IPS DF 4.7 (cell line): ENCODE measurements around the gene SCG5.

Experiments
- DNase-seq: peaks from one replicate; pipeline ENCODE4 v3.0.0-alpha.2; 2013; ENCODE audit warnings: low spot score; ENCODE audit errors: extremely low read depth

The SCG5 gene

DNA sequence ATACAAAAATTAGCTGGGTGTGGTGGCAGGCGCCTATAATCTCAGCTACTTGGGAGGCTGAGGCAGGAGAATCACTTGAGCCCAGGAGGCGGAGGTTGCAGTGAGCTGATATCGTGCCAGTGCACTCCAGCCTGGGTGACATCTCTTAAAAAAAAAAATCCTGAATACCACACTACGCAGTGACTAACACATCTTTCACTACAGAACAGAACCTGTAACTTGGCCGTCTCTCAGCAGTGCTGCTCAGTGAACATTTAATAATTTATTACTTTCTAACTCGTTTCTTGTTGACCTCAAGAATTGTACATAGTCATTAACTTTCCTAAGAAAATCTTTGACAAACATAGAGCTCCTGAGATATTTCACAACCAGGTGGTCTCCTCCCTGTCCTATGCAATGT is 80.1 kb downstream of the SCG5 start:
- no peak for DNase-seq

DNA sequence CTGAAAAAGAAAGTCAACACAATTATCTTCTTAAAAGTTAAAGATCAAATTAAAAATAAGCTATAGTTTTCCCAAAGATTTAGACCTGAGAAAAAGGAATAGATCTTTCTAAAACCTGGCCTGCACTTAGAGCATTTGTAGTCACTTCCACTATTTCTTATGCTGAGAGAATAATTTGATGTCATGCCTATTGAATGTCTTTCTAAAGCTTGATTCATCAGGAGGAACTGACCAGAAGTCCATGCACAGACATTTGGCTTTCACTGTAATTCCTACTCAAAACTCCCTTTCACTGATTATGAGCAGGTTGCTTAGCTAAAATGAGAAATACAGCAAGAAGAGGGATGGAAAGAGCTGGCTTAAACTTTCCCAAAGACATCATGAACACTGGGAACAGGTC is 80.6 kb downstream of the SCG5 start:
- DNase-seq = no peak

DNA sequence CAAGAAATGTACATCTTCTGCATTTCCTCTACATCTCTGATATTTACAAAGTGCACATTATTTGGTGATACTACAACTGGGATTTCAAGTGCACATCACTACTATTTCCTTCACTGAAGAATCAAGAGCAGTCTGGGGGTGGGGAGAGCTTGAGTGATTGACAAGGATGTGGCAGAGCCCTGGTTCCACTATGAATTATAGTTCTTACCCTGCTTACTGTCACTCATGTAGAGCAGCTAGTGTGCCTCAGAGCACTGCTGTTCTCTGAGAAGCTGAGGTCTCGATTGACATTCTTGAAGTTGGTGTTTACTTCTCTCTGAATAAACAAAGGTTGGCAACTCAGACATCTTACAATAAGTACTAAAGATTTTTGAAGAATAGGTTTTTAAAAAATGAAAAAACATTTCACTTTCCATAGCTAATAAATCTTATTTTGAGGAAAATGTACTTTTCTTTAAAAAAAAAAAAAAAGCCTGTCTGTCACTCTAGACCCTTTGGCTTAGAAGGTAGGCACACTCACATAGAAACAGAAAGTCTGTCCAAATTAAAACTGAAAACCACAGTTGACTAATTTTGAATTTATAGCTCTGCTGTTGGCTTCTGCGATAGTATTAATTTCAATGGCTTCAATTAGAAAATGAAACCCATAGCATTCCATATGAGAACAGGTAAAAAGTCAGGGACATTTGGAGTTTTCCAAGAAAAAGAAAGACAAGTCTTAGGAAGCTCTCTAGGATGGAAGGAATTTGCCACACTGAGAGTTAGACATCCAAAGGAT is 81.8 kb downstream of the SCG5 start:
- DNase-seq = no peak

DNA sequence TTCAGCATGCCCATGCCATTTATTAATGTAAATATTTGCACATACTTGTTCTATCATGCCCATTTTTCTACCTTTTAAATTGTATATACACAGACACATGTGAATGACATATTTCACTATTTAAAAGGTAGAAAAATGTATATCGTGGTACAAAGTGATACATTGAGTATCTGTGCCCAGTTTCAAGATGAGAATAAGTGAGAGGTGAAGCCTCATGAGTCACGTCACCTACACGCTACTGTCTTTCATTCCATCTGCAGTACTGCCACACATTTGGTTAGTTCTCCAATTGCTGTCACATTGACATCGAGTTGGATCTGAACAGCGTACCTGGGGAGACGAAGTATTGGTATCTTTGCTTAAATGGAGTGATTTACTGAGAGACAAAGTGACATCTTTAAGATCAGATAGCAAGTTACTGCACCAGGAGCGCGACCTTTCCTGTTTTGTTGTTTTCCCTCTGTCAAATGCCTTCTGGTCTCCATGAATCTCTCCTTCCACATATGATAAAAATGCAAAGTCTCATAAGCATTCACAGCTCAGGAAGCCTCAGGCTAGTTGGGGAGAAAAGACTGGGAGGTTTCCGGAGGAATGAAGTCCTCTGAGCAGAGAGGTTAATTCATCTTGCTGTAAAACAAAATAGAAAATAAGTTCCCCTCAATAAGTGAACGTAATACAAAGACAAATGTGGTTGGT is 88.3 kb downstream of the SCG5 start:
- no peak for DNase-seq

DNA sequence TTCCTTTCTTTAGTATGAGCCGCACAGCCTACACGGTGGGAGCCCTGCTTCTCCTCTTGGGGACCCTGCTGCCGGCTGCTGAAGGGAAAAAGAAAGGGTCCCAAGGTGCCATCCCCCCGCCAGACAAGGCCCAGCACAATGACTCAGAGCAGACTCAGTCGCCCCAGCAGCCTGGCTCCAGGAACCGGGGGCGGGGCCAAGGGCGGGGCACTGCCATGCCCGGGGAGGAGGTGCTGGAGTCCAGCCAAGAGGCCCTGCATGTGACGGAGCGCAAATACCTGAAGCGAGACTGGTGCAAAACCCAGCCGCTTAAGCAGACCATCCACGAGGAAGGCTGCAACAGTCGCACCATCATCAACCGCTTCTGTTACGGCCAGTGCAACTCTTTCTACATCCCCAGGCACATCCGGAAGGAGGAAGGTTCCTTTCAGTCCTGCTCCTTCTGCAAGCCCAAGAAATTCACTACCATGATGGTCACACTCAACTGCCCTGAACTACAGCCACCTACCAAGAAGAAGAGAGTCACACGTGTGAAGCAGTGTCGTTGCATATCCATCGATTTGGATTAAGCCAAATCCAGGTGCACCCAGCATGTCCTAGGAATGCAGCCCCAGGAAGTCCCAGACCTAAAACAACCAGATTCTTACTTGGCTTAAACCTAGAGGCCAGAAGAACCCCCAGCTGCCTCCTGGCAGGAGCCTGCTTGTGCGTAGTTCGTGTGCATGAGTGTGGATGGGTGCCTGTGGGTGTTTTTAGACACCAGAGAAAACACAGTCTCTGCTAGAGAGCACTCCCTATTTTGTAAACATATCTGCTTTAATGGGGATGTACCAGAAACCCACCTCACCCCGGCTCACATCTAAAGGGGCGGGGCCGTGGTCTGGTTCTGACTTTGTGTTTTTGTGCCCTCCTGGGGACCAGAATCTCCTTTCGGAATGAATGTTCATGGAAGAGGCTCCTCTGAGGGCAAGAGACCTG is 89.5 kb downstream of the SCG5 start:
- no peak for DNase-seq

DNA sequence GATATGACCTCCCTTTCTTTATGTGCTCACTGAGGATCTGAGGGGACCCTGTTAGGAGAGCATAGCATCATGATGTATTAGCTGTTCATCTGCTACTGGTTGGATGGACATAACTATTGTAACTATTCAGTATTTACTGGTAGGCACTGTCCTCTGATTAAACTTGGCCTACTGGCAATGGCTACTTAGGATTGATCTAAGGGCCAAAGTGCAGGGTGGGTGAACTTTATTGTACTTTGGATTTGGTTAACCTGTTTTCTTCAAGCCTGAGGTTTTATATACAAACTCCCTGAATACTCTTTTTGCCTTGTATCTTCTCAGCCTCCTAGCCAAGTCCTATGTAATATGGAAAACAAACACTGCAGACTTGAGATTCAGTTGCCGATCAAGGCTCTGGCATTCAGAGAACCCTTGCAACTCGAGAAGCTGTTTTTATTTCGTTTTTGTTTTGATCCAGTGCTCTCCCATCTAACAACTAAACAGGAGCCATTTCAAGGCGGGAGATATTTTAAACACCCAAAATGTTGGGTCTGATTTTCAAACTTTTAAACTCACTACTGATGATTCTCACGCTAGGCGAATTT is 91.2 kb downstream of the SCG5 start:
- no peak for DNase-seq

DNA sequence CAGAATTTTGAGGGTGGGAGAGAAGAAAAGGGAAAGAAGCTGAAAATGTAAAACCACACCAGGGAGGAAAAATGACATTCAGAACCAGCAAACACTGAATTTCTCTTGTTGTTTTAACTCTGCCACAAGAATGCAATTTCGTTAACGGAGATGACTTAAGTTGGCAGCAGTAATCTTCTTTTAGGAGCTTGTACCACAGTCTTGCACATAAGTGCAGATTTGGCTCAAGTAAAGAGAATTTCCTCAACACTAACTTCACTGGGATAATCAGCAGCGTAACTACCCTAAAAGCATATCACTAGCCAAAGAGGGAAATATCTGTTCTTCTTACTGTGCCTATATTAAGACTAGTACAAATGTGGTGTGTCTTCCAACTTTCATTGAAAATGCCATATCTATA is 91.8 kb downstream of the SCG5 start:
- no peak for DNase-seq

DNA sequence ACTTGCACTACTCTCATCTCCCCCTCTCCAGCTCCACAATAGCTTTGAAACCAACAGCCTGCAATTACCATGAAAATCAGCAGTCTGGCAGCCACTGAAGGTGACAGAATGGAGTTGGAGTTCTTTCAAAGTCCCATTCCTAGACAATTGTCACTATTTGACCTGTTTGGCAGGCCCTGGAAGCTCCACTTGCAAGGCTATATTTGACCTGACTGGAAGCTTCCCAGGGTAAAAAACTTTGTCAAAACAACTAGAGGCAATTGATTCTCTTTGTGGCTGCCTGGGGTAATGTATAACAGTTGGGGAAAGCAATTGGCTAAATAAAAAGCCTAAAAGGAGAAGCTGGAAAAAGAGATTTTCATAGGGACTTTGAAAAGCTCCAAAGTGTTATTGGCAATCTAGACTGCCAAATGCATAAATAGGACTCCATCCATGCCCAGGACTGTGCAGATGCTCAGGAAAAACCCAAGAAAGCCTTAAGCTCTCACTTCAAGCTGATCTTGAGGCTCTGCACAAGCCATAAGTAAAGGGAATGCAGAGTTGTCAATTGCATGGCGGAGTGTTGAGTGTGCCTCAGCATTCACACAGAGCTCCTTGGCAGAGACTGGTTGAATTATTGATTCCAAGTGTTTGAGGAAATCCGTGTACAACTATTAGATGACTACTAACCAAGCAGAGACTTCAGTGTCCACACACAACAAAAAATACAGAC is 94.6 kb downstream of the SCG5 start:
- DNase-seq = no peak

DNA sequence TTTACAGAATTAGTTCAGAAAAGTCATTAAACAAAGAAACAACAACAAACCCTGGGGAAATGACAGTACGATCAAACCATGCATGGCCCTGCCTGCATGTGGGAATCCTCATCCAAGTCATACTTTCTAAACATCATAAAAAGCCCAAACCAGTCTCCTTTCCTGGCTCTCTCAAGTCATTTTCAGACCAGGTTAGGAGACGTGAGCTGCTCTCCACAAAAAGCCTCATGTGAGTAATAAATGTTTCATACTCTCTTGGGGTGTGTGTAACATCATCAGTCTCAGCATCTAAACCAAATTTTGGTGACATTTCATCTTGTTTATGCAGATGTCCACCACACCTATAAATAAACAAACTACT is 95.2 kb downstream of the SCG5 start:
- DNase-seq = no peak

DNA sequence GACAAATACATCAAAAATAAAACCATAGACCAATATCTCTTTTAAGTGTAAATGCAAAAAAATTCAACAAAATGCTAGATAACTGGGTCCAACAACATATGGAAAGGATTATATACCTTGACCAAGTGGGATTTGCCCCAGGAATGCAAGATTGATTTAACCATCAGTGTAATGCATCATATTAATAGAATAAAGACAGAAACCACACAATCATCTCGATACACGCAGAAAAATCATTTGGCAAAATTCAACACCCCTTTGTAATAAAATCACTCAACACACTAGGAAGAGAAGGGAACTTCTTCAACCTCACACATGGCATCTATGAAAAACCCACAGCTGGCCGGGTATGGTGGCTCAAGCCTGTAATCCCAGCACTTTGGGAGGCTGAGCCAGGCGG is 95.8 kb downstream of the SCG5 start:
- no peak for DNase-seq

DNA sequence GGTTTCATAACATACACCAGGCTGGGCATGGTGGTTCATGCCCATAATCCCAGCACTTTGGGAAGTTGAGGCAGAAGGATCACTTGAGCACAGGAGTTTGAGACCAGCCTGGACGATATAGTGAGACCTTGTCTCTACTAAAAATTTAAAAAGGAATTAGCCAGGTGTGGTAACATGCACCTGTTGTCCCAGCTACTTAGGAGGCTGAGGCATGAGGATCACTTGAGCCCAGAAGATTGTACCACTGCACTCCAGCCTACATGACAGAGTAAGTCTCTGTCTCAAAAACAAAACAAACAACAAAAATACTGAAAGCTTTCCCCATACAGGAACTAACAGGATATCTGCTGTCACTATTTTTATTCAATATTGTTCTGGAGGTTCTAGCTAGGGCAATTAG is 97.2 kb downstream of the SCG5 start:
- DNase-seq = no peak

DNA sequence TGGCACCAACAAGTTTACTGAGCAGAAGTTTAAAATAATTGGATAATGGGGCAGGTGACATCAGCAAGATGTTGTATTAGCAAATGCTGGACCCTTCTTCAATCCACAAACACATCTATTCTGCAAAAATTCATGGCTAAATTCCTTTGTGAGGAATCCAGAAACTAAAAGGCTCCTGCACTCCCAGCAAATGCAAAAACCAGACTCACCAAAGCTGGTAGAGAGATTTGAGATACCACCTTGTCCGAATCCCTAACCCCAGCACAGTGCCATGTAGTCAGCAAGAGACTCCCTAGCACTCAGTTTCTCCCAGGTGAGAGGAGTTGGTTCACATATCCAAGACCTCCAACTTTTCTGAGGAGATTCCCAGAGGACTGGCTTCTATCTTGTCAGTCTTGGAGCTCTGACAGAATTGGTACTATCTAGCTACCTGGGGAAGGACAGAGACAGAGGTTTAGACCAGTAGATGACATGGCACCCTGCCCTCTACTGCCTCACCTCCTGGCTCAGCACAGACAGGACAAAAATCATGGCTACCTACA is 98.1 kb downstream of the SCG5 start:
- no peak for DNase-seq

DNA sequence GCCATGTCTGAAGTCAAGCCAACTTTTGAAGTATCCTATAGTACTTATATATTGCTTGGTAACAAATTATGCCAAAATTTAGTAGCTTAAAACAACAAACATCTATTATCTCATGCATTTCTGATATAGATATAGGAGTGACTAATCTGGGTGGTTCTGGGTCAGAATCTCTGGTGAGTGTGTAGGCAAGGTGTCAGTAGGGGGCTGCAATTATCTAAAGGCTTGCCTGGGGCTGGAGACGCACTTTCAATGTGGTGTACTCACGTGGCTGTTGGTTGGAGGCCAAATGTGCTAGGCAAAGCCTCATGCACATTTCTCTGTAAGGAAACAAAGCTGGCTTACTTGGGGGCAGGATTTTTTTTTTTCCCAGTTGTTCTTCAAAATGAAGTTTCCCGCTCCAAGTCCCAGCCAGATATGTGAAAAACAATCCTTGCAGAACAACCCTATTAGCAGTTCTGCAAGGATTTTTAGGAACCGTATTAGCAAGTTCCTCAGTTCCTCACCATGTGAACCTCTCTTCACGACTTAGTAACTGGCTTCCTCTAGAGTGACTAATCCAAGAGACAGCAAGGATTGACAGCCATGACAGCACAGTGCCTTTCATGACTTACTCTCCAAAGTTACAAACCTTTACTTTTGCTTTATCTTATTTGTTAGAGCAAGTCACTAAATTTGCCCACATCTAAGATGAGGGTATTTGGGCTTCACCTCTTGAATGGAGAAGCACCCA is 102.1 kb downstream of the SCG5 start:
- DNase-seq = no peak

DNA sequence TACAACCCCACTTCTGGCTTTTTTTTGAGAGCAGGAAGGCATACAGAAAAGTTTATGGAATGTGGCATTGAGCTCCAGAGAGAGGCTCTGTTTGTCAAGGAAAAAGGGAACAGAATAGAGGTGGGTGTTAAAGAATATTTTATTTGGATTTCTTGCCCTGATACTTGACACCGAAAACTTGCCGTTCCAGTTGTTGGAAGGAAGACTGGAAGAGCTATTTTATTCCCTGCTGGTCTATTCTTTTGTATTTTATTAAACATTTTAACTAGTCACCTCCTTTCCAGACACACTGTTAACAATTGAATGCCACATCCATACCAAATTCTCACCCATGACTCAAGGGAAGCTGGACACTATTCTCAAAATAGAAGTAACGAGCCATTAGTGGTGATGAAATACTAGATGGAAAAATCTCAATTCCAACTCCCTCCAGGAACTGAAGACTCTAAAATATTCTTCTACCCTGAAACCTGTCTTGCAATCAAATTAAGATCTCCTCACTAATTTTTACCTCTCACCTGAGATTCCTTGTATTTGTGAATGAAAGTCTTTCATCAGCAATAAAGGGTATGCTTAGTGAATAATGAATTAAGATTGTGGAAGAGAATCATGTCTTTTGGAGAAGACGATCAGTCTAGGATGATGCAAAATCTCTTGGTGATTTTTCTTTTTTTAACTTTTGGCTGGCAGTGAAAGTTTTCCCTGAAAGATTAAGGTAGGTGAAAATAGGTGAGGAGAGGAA is 104.8 kb downstream of the SCG5 start:
- DNase-seq = no peak
